HL-60/S4 (cell line): Measurements from ENCODE around the gene LGI4.

Experiments
- in situ Hi-C: fragments of 300-500 bp; cut with MboI; formaldehyde crosslinking; loops from 2 replicates; pipeline ENCODE4 v1.14.3; 2022; ENCODE audit warnings: low sequenced_read_pairs

The LGI4 gene

GRCh38 chr19:35134601-35135242 lies at the start of gene LGI4:
TSS of gene LGI4 (minus strand) at chr19:35135059. CDS start at chr19:35134680, 379 bp downstream.
- in situ Hi-C loops, result no loop called here

- in situ Hi-C loops, result no loop called here
Observed at GRCh38 chr19:35184267-35184666, 49.4 kb upstream of the LGI4 start.

DNA sequence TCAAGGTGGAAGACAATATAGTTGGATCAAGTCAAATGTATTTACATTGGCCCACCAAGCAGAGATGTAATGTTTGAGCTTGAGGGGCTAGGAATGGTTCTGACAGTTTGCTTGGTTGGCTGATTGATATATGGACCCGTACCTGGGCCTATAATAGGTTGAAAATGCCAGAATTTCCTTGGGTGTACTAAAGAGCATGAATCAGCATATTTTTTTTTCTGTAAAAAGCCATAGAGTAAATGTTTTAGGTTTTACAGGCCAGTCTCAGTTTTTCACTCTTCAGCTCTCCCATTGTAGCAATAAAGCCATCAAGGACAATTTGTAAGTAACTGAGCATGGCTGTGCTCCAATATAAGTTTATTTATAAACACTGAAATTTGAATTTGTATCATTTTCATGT lies 46.5 kb upstream of the LGI4 start:
- in situ Hi-C loops, result no loop called here

DNA sequence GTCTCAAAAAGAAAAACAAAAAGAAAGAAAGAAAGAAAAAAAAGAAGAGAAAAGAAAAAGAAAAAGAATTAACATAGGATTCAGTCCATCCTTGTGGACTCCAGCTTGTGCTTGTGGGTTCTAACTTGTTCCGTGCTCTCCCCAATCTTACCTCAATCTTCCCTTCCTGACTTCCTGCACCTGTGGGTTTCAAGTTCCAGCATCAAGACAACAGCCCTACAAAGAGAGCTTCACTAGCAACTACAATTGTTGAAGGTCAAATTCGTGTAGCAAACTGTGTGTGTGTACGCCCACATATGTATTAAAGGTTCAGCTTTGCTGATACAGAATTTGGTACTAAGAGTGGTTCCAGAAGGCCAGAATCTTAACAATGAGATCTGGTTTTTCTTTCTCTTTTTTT lies 45.0 kb upstream of the LGI4 start:
- in situ Hi-C loops, result no loop called here

DNA sequence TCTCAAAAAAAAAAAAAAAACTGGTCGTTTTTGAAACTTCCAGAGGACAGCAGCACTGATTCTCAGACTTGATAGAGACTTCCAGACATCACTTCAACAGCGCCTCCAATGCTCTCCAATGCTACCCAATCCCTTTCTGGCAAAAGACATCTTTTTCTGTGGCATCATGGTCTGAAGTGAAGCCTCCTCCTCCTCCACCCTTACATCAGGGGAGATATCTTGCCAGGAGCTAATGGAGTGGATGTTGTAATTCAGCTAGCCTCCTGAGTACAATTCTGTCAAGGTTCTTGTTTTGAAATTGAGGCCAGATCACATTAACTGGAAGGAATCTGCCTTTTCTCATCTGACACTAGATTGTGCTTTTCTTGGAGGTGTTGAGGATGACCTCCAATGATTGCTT lies 43.8 kb upstream of the LGI4 start:
- in situ Hi-C loops, result no loop called here

DNA sequence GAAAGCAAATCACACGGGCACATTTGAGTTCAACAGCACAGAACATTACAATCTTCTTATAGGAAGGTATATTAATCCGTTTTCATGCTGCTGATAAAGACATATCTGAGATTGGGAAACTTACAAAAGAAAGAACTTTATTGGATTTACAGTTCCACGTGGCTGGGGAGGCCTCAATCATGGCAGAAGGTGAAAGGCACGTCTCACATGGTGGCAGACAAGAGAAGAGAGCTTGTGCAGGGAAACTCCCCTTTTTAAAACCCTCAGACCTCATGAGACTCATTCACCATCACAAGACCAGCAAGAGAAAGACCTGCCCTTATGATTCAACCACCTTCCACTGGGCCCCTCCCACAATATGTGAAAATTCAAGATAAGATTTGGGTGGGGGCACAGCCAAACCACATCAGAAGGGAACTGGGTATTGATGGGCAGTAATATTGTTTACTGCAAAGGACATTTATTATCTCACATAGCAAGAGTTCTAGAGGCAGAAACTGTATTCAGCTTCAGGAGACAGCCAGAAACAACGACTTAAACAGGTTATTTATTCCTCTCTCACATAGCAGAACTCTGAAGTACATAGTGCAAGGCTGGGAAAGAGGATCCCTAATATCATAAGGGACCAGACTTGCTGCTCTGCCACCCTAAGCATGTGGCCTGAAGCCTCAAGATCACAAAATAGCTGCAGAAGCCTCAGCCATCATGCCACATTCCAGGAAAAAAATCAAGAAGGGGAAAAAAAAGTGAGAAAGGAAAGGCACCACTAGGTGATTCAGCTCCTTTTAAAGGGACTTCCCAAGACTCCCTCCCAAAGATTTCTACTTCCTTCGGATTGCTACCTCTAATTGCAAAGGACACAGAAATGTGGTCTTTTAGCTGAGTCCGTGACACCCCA lies 42.8 kb upstream of the LGI4 start:
- in situ Hi-C loops, result no loop called here

- in situ Hi-C loops, result no loop called here
Observed at GRCh38 chr19:35176181-35176570, 41.3 kb upstream of the LGI4 start.

DNA sequence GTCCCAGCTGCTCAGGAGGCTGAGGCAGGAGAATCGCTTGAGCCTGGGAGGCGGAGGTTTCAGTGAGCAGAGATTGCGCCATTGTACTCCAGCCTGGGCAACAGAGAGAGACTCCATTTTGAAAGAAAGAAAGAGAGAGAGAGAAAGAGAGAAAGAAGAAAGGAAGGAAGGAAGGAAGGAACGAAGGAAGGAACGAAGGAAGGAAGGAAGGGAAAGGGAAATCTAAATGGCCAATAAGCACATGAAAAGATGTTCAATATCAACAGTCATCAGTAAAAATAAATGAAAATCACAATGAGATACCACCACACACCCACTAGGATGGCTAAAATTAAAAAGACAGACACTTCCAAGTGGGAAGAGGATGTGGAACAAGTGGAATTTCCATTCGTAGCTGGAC lies 39.4 kb upstream of the LGI4 start:
- in situ Hi-C loops, result no loop called here

- in situ Hi-C loops, result no loop called here
Observed at GRCh38 chr19:35171730-35172129, 36.9 kb upstream of the LGI4 start.

DNA sequence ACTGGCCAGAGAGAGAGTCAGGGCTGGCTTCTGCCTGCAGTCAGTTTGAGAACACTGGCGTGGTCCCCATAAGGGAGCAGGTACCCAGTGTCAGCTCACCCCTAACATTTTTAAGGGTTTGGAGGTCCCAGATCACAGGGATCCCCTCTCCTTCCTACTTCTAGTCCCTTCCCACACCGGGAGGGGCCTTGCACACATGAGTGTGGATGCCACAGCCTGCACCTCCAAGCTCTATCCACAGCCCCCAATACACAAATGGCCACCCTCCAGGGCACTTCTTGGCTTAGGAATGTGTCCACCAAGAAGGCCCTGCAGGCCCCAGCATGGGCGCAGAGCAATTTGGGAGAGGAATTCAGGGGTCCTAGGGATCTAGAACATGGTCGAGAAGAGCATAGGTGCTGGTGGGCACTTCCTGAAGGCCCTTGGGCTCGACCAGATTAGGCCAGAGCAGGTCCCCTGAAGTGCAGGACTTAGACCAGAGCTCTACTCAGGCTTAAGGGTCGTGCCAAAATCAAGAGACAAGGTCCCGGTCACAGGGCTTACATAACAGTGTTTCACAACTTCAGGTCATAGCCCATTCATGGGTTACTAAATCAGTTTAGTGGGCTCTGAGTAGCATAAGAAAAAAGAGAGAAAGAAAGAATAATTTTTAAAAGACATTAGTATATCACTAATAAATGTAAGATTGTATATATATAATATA lies 35.7 kb upstream of the LGI4 start:
- in situ Hi-C loops, result no loop called here

GRCh38 chr19:35169221-35169995 lies 34.5 kb upstream of the LGI4 start:
- in situ Hi-C loops, result no loop called here

GRCh38 chr19:35168196-35168595 lies 33.3 kb upstream of the LGI4 start:
- in situ Hi-C loops, result no loop called here

DNA sequence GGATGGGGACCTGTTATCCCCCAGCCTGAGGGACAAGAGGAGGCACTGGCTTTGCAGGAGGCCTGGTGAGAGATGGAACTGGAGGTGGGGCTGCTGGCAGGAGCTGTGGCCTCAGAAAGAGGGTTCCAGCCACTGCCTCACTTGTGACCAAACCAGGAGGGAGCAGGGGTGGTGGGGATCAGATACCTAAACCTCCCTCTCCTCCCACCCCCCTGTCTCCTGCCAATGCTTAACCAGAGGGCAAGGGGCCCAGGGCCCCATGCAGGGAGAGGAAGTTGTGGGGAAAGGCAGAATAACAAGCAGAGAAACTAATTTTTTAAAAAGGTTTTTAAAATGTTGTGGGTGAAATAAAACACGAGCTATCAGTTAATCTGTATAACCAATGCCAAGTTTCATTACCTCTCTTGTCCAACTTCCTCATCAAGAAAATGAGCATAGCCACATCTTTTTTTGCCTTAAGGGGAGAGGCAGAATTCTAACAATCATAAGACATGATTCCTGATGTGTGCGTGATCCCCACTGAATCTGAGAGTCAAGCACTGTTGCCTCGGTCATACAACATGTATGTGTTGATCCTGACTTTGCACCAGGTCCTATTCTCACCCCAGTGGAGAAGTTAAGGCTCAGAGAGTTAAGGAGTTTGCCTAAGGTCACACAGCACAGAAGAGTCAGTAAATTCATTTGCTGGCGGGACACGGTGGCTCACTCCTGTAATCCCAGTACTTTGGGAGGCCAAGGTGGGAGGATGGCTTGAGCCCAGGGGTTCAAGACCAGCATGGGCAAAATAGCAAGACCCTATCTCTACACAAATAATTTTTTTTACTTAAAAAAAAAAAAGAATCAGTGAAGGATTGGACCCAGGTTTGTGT lies 32.6 kb upstream of the LGI4 start:
- in situ Hi-C loops, result no loop called here

DNA sequence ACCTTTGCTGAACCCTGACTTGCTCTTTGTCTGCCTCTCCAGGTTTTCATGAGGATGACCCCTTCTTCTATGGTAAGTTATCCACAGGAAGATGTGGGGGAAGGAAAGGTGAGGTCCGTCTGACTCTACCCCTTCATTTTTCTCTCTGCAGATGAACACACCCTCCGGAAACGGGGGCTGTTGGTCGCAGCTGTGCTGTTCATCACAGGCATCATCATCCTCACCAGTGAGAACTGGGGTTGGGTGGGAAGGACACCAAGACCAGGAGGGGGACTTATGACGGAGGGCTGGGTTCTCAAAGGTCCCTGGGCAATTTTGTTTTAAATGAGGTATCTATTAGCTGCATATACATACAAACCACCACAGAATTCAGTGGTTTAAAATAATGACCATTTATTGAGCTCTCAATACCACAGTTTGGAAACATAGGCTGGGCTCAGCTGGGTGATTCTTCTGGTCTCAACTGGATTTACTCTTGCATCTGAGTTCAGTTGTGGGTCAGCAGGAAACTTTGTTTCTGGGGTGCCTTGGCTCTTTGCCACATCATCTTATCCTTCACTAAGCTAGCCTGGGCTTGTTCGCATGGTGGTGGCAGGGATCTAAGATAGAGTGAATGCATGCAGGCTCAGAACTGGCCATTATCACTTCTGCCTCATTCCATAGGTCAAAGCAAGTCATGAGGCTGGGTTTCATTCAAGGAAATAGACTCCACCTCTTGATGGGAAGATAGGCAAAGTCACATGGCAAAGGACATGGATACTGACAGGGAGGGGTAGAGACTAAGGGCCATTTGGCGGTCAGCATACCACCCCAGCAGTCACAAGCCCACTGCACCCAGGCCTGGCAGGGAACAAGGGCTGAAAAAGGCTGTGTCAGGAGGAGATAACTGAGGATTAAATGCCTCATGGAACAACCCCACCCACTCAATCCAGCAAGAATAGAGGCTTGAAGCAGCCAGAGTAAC lies 31.5 kb upstream of the LGI4 start:
- in situ Hi-C loops, result no loop called here

GRCh38 chr19:35165200-35166058 lies 30.6 kb upstream of the LGI4 start:
- in situ Hi-C loops, result no loop called here

GRCh38 chr19:35164418-35164817 lies 29.6 kb upstream of the LGI4 start:
- in situ Hi-C loops, result no loop called here

DNA sequence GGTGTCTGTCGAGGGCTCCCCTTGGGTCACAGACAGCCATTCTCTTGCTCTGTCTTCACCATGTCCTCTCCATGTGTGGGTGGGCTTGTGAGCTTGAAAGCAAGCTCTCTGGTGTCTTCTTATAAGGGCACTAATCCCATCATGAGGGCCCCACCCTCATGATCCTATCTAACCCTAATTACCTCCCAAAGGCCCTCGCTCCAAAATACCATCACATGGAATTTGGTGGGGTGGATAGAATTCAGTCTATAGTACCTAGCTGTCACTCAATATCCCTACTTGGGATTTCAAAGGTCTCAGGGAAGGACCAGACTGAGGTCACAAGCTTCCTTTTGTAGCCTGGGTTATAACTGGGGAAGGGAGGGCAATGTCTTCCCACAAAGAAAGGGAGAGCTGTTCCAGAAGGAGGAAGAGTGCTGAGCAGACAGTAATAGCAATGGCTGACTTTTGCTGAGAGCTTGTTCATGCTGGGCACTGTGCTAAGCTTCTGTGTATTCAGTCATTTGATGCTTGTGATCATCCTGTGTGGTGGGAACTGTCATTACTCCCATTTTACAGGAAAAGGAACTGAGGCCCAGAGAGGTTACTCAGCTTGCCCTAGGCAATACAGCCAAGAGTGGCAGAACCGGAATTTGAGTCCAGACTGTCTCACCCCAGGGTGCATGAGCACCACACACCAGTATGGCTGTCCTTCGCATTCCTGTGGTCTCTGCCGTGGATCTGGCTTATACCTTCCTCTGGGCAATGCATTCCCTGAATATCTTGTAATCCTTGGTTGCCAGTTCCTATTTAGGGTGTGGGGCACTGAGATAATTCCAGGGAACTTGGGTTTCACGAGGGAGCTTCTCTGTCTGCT lies 27.8 kb upstream of the LGI4 start:
- in situ Hi-C loops, result no loop called here
